ENCODE results near the gene RACK1.
"Not testable (repeated sequence)": the region's sequence is repeated elsewhere in the genome, so short reads cannot be mapped to it uniquely, and the experiment has no call there.

The RACK1 gene

DNA sequence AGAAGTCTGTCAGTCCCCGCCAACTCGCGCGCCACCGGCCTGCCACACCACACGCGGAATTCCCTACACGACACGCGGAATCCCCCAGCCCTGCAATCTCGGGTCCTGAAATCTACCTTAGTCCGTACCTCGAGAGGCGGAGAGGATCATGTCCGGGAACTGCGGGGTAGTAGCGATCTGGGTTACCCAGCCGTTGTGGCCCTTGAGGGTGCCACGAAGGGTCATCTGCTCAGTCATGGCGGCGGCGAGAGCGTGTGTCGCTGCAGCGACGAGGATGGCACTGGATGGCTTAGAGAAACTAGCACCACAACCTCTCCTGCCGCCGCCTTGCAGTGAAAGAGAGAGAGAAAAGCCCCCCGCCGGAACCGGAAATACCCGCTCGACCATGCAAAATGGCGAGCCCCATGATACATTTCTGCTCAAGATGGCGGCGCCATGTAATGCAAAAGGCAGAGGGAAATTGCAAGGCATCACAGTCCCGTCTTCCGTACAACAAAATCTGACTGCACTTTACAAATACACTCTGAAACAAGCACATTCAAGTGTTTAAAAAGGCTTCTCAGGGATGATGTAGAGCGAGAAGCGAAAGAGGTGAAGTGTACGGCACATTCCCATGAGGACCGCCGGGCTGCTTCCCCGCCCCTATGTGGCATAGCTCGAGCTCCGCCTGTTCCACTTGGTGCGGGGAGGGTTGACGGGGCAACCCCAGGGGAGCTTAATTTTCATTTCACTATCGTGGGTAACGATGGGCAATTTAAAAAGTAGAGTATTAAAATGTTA lies at the start of gene RACK1:
TSS of gene RACK1 (minus strand) at position 343 of the 780 bp plus-strand sequence. CDS start at position 237, 106 bp downstream.
- DNase-seq (ENCODE audit: low read depth in 2 of 2) = peak; percentile 77 to 83

DNA sequence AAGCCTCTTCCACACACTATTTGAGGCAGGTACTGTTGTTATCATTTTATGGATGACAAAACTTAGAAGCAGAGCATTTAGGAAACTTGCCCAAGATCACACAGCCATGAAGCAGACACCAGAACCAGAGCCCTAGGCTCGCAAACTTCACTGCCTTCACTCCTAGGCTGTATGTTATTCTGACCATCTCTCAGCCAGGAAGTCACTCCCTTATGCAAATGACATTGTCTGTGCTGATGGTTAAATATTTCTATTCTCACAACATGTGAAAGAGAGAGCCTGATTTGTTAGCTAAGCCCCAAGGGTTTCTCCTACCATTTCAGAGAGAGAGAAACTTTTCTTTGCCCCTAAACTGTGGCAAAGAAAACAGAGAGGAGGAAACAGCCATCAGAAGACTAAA lies 43.6 kb upstream of the RACK1 start:
- DNase-seq (ENCODE audit: low read depth in 2 of 2) = not testable (repeated sequence)

GRCh38 chr5:181285962-181286705 lies 42.4 kb upstream of the RACK1 start:
- not testable (repeated sequence) for DNase-seq (ENCODE audit: low read depth in 2 of 2)

DNA sequence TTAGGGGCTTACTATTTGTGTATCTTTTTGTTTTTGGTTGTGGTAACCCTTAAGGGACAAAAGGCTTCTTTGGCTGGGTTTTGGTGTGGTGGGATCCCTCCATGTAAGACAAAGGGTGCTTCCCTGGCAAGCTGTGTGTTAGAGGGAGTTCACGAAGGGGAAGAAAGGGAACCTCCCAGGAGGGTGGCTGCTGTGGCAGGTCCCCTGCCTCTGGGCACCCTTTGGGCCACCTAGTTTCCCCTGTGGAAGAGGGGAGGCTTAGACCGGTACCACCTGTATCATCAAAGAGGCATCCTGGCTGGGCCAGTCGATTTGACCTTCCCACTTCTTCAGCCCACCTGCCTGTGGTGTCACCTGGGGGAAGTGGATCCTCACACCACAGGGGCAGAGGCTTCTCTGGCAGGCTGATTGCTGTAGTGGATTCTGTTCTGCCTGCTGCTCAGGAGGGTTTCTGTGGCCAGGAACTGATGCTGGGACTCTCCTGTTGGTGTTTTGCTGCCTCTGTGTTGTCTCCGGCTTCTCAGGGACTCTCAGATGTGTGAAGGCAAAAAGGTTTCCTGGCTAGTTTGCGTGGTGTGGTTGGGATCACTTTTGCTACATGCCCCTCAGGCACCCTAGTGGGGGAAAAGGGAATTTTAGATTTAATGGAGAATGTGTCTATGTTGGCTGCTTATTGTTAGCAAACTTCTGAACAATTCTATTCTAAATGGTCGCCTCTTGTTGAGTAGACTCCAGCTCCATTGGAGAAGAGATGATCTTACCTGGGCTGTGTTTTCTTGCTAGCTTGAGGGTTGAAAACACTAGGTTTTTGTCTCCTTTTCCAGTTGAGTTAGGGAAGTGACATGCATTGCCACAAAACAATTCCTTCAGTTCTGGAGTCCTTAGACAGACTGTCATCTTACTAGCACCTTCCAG lies 40.4 kb upstream of the RACK1 start:
- DNase-seq (ENCODE audit: low read depth in 2 of 2) = not testable (repeated sequence)

DNA sequence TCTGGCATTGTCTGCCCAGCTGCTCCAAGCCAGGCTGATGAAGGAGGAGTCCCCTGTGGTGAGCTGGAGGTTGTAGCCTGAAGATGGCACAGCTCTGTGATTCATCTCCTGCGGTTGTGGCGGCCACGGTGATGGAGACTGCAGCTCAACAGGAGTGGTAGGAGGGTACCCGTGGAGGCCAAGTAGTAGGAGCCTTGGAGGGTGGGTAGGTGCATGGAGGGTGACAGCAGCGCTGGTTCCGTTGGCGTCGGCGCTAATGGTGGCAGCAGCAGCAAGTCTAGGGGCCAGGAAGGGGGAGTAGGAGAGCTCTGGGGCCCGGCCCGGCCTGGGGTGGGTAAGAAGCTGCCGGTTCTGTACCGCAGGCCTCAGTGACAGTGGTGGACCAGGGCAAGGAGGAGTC lies 39.6 kb upstream of the RACK1 start:
- no peak for DNase-seq (ENCODE audit: low read depth in 2 of 2)

GRCh38 chr5:181282874-181283273 lies 39.2 kb upstream of the RACK1 start:
- no peak for DNase-seq (ENCODE audit: low read depth in 2 of 2)

DNA sequence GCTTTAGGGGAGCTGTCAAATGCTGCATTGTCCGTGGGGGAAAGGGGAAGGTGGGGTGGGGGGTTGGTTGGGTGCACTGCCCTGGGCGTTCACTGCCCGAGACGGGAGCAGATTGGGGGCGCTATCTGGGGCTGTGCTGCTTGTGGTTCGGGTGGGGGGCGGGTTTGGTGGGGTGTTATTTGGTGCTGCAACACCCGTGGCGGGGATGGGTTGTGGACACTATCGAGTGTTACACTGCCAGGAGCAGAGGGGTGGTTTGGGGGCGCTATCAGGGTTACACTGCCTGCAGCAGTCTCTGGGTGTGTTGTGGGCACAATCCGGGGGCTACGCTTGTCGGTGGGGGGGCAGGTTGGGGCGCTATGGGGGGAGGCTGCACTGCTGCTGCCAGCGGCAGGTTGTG lies 38.7 kb upstream of the RACK1 start:
- DNase-seq (ENCODE audit: low read depth in 2 of 2) = not testable (repeated sequence)

DNA sequence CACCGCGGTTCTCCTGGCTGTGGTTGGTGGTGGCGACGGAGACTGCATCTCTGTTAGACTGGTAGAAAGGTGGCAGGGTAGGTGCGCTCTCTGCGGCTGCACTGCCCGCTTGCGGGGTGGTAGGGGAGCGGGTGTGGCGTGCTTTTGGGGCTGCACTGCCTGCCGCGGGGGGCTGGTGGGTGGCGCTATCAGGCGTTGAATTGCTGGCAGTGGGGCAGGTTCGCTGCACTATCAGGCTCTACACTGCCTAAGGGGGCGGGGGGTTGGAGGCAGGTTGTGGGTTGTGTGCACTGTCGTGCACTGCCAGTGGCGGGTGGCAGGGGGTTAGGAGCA lies 38.2 kb upstream of the RACK1 start:
- DNase-seq (ENCODE audit: low read depth in 2 of 2) = no peak

GRCh38 chr5:181281077-181281983 lies 37.6 kb upstream of the RACK1 start:
- no peak for DNase-seq (ENCODE audit: low read depth in 2 of 2)

- DNase-seq (ENCODE audit: low read depth in 2 of 2) = no peak
These were observed 36.6 kb upstream of the RACK1 start for GRCh38 chr5:181280251-181280762.

- not testable (repeated sequence) for DNase-seq (ENCODE audit: low read depth in 2 of 2)
These were observed 29.7 kb upstream of the RACK1 start for GRCh38 chr5:181273433-181273744.

- no peak for DNase-seq (ENCODE audit: low read depth in 2 of 2)
These were observed 27.4 kb upstream of the RACK1 start for GRCh38 chr5:181271081-181271480.

DNA sequence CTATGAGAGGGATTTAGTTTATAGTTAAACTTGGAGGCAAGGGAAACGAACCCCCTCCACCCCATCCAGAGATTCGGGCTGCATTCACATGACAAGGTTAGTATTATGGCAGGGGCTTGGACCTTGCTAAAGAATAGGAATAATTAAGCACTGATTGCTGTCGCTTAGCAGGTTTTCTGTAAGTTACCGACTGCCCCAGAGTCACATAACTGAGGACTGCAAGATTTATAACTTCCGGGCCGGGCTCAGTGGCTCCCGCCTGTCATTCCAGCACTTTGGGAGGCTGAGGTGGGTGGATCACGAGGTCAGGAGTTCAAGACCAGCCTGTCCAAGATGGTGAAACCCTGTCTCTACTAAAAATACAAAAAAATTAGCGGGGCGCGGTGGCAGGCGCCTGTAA lies 24.2 kb upstream of the RACK1 start:
- not testable (repeated sequence) for DNase-seq (ENCODE audit: low read depth in 2 of 2)

DNA sequence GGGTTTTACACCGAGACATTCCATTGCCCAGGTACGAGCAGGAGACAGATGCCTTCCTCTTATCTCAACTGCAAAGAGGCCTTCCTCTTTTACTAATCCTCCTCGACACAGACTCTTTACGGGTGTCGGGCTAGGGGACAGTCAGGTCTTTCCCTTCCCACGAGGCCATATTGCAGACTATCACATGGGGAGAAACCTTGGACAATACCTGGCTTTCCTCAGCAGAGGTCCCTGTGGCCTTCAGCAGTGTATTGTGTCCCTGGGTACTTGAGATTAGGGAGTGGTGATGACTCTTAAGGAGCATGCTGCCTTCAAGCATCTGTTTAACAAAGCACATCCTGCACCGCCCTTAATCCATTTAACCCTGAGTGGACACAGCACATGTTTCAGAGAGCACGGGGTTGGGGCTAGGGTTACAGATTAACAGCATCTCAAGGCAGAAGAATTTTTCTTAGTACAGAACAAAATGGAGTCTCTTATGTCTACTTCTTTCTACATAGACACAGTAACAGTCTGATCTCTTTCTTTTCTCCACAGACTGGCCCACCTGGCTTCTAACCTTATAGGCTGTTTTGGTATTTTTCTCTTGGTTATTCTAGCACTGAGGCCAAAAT lies 23.7 kb upstream of the RACK1 start:
- not testable (repeated sequence) for DNase-seq (ENCODE audit: low read depth in 2 of 2)

GRCh38 chr5:181265092-181265671 lies 21.5 kb upstream of the RACK1 start:
- DNase-seq (ENCODE audit: low read depth in 2 of 2) = no peak

DNA sequence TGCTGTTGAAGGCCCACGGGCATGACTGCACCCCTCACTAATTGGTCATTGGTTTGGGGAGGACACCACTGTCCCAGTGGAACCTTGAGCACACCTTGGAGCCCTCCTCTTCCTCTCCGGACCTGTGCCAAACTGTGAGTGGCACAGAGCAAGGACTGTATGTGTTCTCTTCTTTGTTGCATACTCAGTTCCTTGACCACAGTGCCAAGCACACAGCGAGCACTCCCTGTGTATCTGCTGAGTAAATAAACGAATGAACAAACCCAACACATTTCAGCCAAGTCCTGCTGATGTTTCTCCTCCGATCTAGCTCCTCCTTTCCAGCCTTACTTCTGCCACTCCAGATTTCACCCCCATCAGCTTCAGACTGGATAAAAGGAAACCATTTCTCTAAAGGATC lies 19.9 kb upstream of the RACK1 start:
- DNase-seq (ENCODE audit: low read depth in 2 of 2) = no peak

- peak; percentile 56 to 70 for DNase-seq (ENCODE audit: low read depth in 2 of 2)
These were observed 17.8 kb upstream of the RACK1 start for GRCh38 chr5:181261320-181262049.

DNA sequence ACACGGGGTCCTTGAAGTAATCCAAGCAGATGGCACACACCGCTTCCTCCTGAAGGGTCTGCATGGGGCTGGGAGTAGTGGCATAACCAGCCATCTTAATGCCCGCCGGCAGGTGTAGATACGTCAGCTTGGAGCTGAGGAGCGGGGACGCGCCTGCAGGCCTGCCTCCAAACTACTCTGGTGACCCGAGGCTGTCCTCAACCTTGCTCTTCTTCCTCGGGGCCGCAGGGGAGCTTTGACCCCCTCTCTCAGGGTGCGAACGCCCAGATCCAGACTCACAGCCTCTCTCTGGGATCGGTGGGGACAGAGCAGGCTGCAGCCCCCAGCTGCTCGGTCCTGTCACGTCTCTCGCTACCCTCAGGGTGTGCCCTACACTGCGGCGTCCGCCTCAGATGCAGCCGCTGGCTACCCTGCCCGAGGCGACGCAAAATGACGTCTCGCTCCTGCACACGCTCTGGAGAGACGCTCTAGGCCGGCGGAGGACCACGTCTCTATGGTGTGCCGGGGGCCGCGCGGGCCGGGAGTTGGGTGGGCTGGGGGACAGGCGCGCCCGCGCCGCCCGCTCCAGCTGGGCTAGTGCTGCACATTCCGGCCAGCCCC lies 17.1 kb upstream of the RACK1 start, which contains the start of gene TRIM52:
TSS of gene TRIM52 (minus strand) at position 424 of the 600 bp plus-strand sequence. CDS start at position 94, 330 bp downstream.
- peak; percentile 87 to 88 for DNase-seq (ENCODE audit: low read depth in 2 of 2)

Data from stimulated activated CD4-positive, alpha-beta T cell treated with anti-CD3 and anti-CD28 coated beads, Interleukin-1b, Interleukin-23, amount 100 ng/mL, for 4 hours (primary cell).